H1 (cell line): ENCODE measurements around the gene AGBL4. TPM values are rescaled to one million over a fixed set of nuclear protein-coding genes. Genes with fewer than 3 reads are reported as not detected.

Source experiments
- CTCF ChIA-PET: fragments of 300-600 bp; sonication (Branson Sonifier 250); formaldehyde crosslinking; loops from one replicate; lab custom pipeline; 2021; ENCODE audit not compliant: partially characterized antibody; lab: Charles Lee
- POLR2A ChIA-PET: fragments of 300-600 bp; sonication (Branson Sonifier 250); formaldehyde crosslinking; loops from one replicate; lab custom pipeline; 2021; ENCODE audit warnings: inconsistent platforms; ENCODE audit not compliant: partially characterized antibody; lab: Charles Lee
- DNase-seq, 2 experiments: peaks; one replicate each; pipeline versions ENCODE4 v3.0.0 to v3.0.0-alpha.2; 2010 to 2022; ENCODE audit warnings: low spot score in 2 of 2, low read depth in 1 of 2, mixed read lengths in 1 of 2
- FAIRE-seq: peaks from 2 replicates; lab custom pipeline; 2011; peaks lifted over from hg19 to GRCh38; lab: Jason Lieb, UNC
- H2AFZ ChIP-seq: 2 replicates; pipeline ENCODE4 v1.8.1; 2012; ENCODE audit warnings: low read length, inconsistent platforms
- H2AK5ac ChIP-seq: 2 replicates; pipeline ENCODE4 v1.6.1; 2013; ENCODE audit warnings: low read depth, low read length
- H2BK120ac ChIP-seq: replicated peaks from 2 replicates; pipeline ENCODE3; 2013; ENCODE audit warnings: low read depth, low read length, inconsistent platforms
- H2BK12ac ChIP-seq: 2 replicates; pipeline ENCODE4 v1.6.1; 2013; ENCODE audit warnings: low read depth, low read length
- H2BK15ac ChIP-seq: 2 replicates; pipeline ENCODE4 v1.6.1; 2013; ENCODE audit warnings: low read length
- H2BK20ac ChIP-seq: 2 replicates; pipeline ENCODE4 v1.6.1; 2013; ENCODE audit warnings: low read length
- H2BK5ac ChIP-seq: 2 replicates; pipeline ENCODE4 v1.6.1; 2013; ENCODE audit warnings: low read depth, low read length
- H3K14ac ChIP-seq: 2 replicates; pipeline ENCODE4 v1.6.1; 2013; ENCODE audit warnings: inconsistent platforms; ENCODE audit not compliant: insufficient read length
- H3K18ac ChIP-seq: 2 replicates; pipeline ENCODE4 v1.6.1; 2013; ENCODE audit warnings: low read length; ENCODE audit errors: extremely low read depth
- H3K23ac ChIP-seq: 2 replicates; pipeline ENCODE4 v1.6.1; 2013; ENCODE audit warnings: inconsistent platforms; ENCODE audit not compliant: insufficient read length
- H3K23me2 ChIP-seq: 2 replicates; pipeline ENCODE4 v1.6.1; 2013; ENCODE audit warnings: low read depth, low read length
- H3K27ac ChIP-seq: 2 replicates; pipeline ENCODE4 v1.6.1; 2011; ENCODE audit warnings: low read depth, low read length, inconsistent platforms
- H3K27me3 ChIP-seq, 4 experiments: replicated peaks in 1 of 4; 1 replicate in 1 of 4; 2 replicates in 3 of 4; pipeline versions ENCODE4 v1.6.1 to v1.8.1; 2011 to 2013; ENCODE audit warnings: low read length in 3 of 4, mild to moderate bottlenecking in 3 of 4, inconsistent platforms in 2 of 4, mixed read lengths in 2 of 4, moderate library complexity in 1 of 4; ENCODE audit not compliant: control insufficient read depth in 3 of 4, insufficient read depth in 3 of 4; ENCODE audit errors: extremely low read depth in 1 of 4
- H3K36me3 ChIP-seq, 4 experiments: 2 replicates each; pipeline versions ENCODE4 v1.6.1 to v1.8.1; 2011 to 2013; ENCODE audit warnings: mild to moderate bottlenecking in 4 of 4, low read length in 3 of 4, moderate library complexity in 2 of 4, control low read depth in 1 of 4, inconsistent platforms in 1 of 4; ENCODE audit not compliant: insufficient read depth in 4 of 4, control insufficient read depth in 2 of 4
- H3K4ac ChIP-seq: replicated peaks from 2 replicates; pipeline ENCODE3; 2013; ENCODE audit warnings: low read length, low read depth, mixed read lengths, inconsistent platforms; ENCODE audit not compliant: insufficient read length
- H3K4me1 ChIP-seq, 4 experiments: replicated peaks in 1 of 4; 1 replicate in 1 of 4; 2 replicates in 3 of 4; pipeline versions ENCODE4 v1.6.1 to v1.8.1; 2011 to 2013; ENCODE audit warnings: low read length in 3 of 4, inconsistent platforms in 2 of 4, mixed read lengths in 1 of 4; ENCODE audit not compliant: insufficient read depth in 4 of 4, control insufficient read depth in 3 of 4
- H3K4me2 ChIP-seq, 2 experiments: 2 replicates each; pipeline versions ENCODE4 v1.6.1 to v1.8.1; 2011 to 2013; ENCODE audit warnings: low read depth in 2 of 2, low read length in 2 of 2, control low read depth in 1 of 2, inconsistent platforms in 1 of 2, mild to moderate bottlenecking in 1 of 2; ENCODE audit not compliant: insufficient read depth in 1 of 2
- H3K4me3 ChIP-seq, 4 experiments: fragments of 200-600, 300-600 bp in 1 of 4; sonication (generic), shearing (Covaris generic), sonication (Bioruptor Twin) in 1 of 4; 2 replicates each; pipeline versions ENCODE4 v1.5.1 to v1.8.1; 2011 to 2016; ENCODE audit warnings: low read length in 4 of 4, low read depth in 3 of 4, control low read depth in 2 of 4, inconsistent platforms in 2 of 4, mild to moderate bottlenecking in 2 of 4, mixed read lengths in 1 of 4, moderate library complexity in 1 of 4; ENCODE audit not compliant: insufficient read depth in 2 of 4; ENCODE audit errors: extremely low read depth in 1 of 4
- H3K56ac ChIP-seq: replicated peaks from 2 replicates; pipeline ENCODE3; 2013; ENCODE audit warnings: low read depth, mild to moderate bottlenecking, mixed read lengths, low read length, inconsistent platforms; ENCODE audit not compliant: insufficient read length
- H3K79me1 ChIP-seq: 2 replicates; pipeline ENCODE4 v1.6.1; 2013; ENCODE audit warnings: low read depth, low read length, control low read depth
- H3K79me2 ChIP-seq, 2 experiments: 2 replicates each; pipeline versions ENCODE4 v1.6.1 to v1.8.1; 2012 to 2013; ENCODE audit warnings: low read length in 2 of 2, mild to moderate bottlenecking in 2 of 2, inconsistent platforms in 1 of 2; ENCODE audit not compliant: insufficient read depth in 2 of 2, control insufficient read depth in 1 of 2
- H3K9ac ChIP-seq, 4 experiments: replicated peaks in 1 of 4; 1 replicate in 1 of 4; 2 replicates in 3 of 4; pipeline versions ENCODE4 v1.6.1 to v1.8.1; 2011 to 2013; ENCODE audit warnings: low read depth in 3 of 4, low read length in 3 of 4, control low read depth in 2 of 4, mild to moderate bottlenecking in 2 of 4, moderate library complexity in 2 of 4, inconsistent platforms in 1 of 4; ENCODE audit errors: extremely low read depth in 1 of 4
- H3K9me3 ChIP-seq, 2 experiments: 2 replicates each; pipeline versions ENCODE4 v1.6.1 to v1.8.1; 2012 to 2013; ENCODE audit warnings: mild to moderate bottlenecking in 2 of 2, moderate library complexity in 2 of 2, control low read depth in 1 of 2, inconsistent platforms in 1 of 2, low read depth in 1 of 2, low read length in 1 of 2, mixed read lengths in 1 of 2; ENCODE audit not compliant: insufficient read depth in 2 of 2
- H4K20me1 ChIP-seq, 2 experiments: replicated peaks in 1 of 2; 2 replicates each; pipeline versions ENCODE3 to v1.8.1; 2011 to 2013; ENCODE audit warnings: inconsistent platforms in 2 of 2, low read length in 2 of 2, mild to moderate bottlenecking in 1 of 2; ENCODE audit not compliant: insufficient read depth in 2 of 2, control insufficient read depth in 1 of 2
- H4K5ac ChIP-seq: 2 replicates; pipeline ENCODE4 v1.6.1; 2013; ENCODE audit warnings: low read length, low read depth, mixed read lengths, inconsistent platforms; ENCODE audit not compliant: insufficient read length
- H4K8ac ChIP-seq: 2 replicates; pipeline ENCODE4 v1.8.0; 2013; ENCODE audit warnings: mild to moderate bottlenecking, moderate library complexity, low read length, inconsistent platforms; ENCODE audit not compliant: insufficient read depth; ENCODE audit errors: extremely low read depth
- H4K91ac ChIP-seq: replicated peaks from 2 replicates; pipeline ENCODE3; 2013; ENCODE audit warnings: low read length, mixed read lengths, inconsistent platforms; ENCODE audit not compliant: insufficient read length
- ASH2L ChIP-seq: fragments of 200-600, 300-600 bp; sonication (generic); IDR thresholded peaks from one replicate; pipeline ENCODE4 v1.7.1; 2017; ENCODE audit warnings: low read length
- WGBS, 2 experiments: shearing (Covaris generic) in 1 of 2; methylation state at CpG; one replicate each; pipeline versions ENCODE4 v1.1.6 to v1.1.7; 2013 to 2015; ENCODE audit warnings: low lambda C conversion rate in 2 of 2, mixed read lengths in 2 of 2, inconsistent platforms in 1 of 2, low coverage in 1 of 2, missing lambda C conversion rate in 1 of 2; ENCODE audit not compliant: insufficient replicate concordance in 2 of 2, insufficient coverage in 1 of 2, insufficient read length in 1 of 2; ENCODE audit errors: extremely low coverage in 1 of 2, missing lambda C conversion rate in 1 of 2; 5-methylcytosine and 5-hydroxymethylcytosine counted together
- polyA plus RNA-seq, 7 experiments: library from polyadenylated mRNA; depleted of rRNA in 3 of 7; stranded (reverse) in 5 of 7; unstranded in 2 of 7; fragments of >200 nt in 5 of 7; fragments of 200-250 nt in 2 of 7; gene quantifications; 1 replicate in 5 of 7; 2 replicates in 1 of 7; 4 replicates in 1 of 7; pipeline versions ENCODE4 v1.2.1 to v1.2.3, GENCODE V29; 2011 to 2013; ENCODE audit warnings: missing spikeins in 2 of 7, mixed read lengths in 2 of 7
- total RNA-seq: library from RNA; stranded (reverse); fragmentation: NEBNext Ultra II Directional; extraction: Animal tissue kit (Norgen Biotek cat#: 25700); gene quantifications from 2 replicates; pipeline ENCODE4 v1.2.1, GENCODE V29; 2021

The AGBL4 gene
- total and polyA plus RNA-seq, 2 of the 8 experiments (the other 6 are each of a cell fraction or from before 2014, with no cell fraction given): 0.41 to 0.45 TPM

GRCh38 chr1:48789903-48790302 lies 1233.9 kb downstream of the AGBL4 start:
- DNase-seq (no peak), FAIRE-seq (no peak)
- no peak overlapping the region for H4K8ac ChIP-seq
- no peak overlapping the region for H3K23ac ChIP-seq
- H3K4me1 ChIP-seq: no peaks in the 10 kb centered on the region; a peak in 1 of 7 replicates
- H3K4ac ChIP-seq: no peak overlapping the region
- H2BK12ac ChIP-seq: no peak overlapping the region
- H3K4me2 ChIP-seq: no peak overlapping the region
- no peaks in the 10 kb centered on the region; the same call in 1 of the 2 replicates for H3K79me1 ChIP-seq
- no peaks in the 10 kb centered on the region for H3K27me3 ChIP-seq
- no peak overlapping the region for H2AK5ac ChIP-seq
- ChIA-PET CTCF (interaction anchor here (2.0 kb wide), 1 partner anchor 11 kb away, joined by 6 read pairs; no protein-coding TSS in a partner anchor), POLR2A (no interaction called here)
- no peak overlapping the region for H3K56ac ChIP-seq
- H2BK15ac ChIP-seq: no peak overlapping the region
- H3K9ac ChIP-seq: no peak overlapping the region
- no peaks in the 10 kb centered on the region for H4K20me1 ChIP-seq
- no peaks in the 10 kb centered on the region for H3K79me2 ChIP-seq
- 91% methylated on average over 4 of the region's 4 CpGs; no CpG with 5 or more reads in 1 of the 2 experiments for WGBS, 2 experiments
- no peak overlapping the region for H4K91ac ChIP-seq
- H2BK20ac ChIP-seq: no peak overlapping the region
- TF ChIP-seq ASH2L: no peak
- no peak overlapping the region for H2BK120ac ChIP-seq
- H3K36me3 ChIP-seq: no peaks in the 10 kb centered on the region
- no peak overlapping the region for H3K4me3 ChIP-seq
- no peak overlapping the region for H2BK5ac ChIP-seq
- no peak overlapping the region for H4K5ac ChIP-seq
- H3K18ac ChIP-seq: no peak overlapping the region
- no peak overlapping the region for H3K27ac ChIP-seq
- no peak overlapping the region for H2AFZ ChIP-seq
- H3K9me3 ChIP-seq: no peaks in the 10 kb centered on the region
- H3K14ac ChIP-seq: no peak overlapping the region
- no peaks in the 10 kb centered on the region for H3K23me2 ChIP-seq
